H9 (cell line): Measurements from ENCODE around the gene ICE2. TPM values are rescaled to one million over a fixed set of nuclear protein-coding genes. Genes with fewer than 3 reads are reported as not detected.
A peak's percentile ranks its signal among the peaks of the same experiment; 100 is the strongest.

Experiments used
- DNase-seq: peaks from one replicate; pipeline ENCODE4 v3.0.0-alpha.2; 2017
- H2AFZ ChIP-seq: one replicate; pipeline ENCODE4 v1.6.1; 2013; ENCODE audit warnings: mild to moderate bottlenecking, low read length, control low read depth, moderate library complexity
- H2AK5ac ChIP-seq: 2 replicates; pipeline ENCODE4 v1.6.1; 2013; ENCODE audit warnings: low read length, control low read depth, mixed read lengths; ENCODE audit not compliant: insufficient read length
- H2BK120ac ChIP-seq: one replicate; pipeline ENCODE4 v1.6.1; 2013; ENCODE audit warnings: low read depth, mild to moderate bottlenecking, low read length, control low read depth, inconsistent platforms; ENCODE audit not compliant: poor library complexity, severe bottlenecking
- H2BK12ac ChIP-seq: 2 replicates; pipeline ENCODE4 v1.6.1; 2013; ENCODE audit warnings: low read length, control low read depth, mixed read lengths, low read depth; ENCODE audit not compliant: insufficient read length
- H2BK15ac ChIP-seq: 2 replicates; pipeline ENCODE4 v1.6.1; 2013; ENCODE audit warnings: low read depth, low read length, control low read depth
- H2BK20ac ChIP-seq: one replicate; pipeline ENCODE4 v1.6.1; 2013; ENCODE audit warnings: low read depth, mild to moderate bottlenecking, low read length, control low read depth, inconsistent platforms; ENCODE audit not compliant: poor library complexity, severe bottlenecking
- H2BK5ac ChIP-seq: 2 replicates; pipeline ENCODE4 v1.6.1; 2013; ENCODE audit warnings: low read length, control low read depth, mixed read lengths; ENCODE audit not compliant: insufficient read length
- H3K14ac ChIP-seq: 2 replicates; pipeline ENCODE4 v1.6.1; 2013; ENCODE audit warnings: low read length, control low read depth; ENCODE audit not compliant: insufficient read depth
- H3K18ac ChIP-seq: 2 replicates; pipeline ENCODE4 v1.6.1; 2013; ENCODE audit warnings: low read depth, mild to moderate bottlenecking, mixed read lengths, low read length, control low read depth; ENCODE audit not compliant: insufficient read length
- H3K23ac ChIP-seq: 2 replicates; pipeline ENCODE4 v1.6.1; 2013; ENCODE audit warnings: low read length, control low read depth, mixed read lengths, low read depth; ENCODE audit not compliant: insufficient read length
- H3K23me2 ChIP-seq: 2 replicates; pipeline ENCODE4 v1.6.1; 2013; ENCODE audit warnings: low read depth, mild to moderate bottlenecking, mixed read lengths, low read length, control low read depth; ENCODE audit not compliant: insufficient read length, poor library complexity, severe bottlenecking
- H3K27ac ChIP-seq: 2 replicates; pipeline ENCODE4 v1.5.1; 2013; ENCODE audit warnings: low read length, control low read depth, mixed read lengths, low read depth; ENCODE audit not compliant: insufficient read length
- H3K27me3 ChIP-seq: 2 replicates; pipeline ENCODE4 v1.6.1; 2013; ENCODE audit warnings: low read length, control low read depth, inconsistent platforms; ENCODE audit not compliant: insufficient read depth
- H3K4ac ChIP-seq: 2 replicates; pipeline ENCODE4 v1.6.1; 2013; ENCODE audit warnings: low read depth, mild to moderate bottlenecking, control low read depth, inconsistent platforms, low read length, moderate library complexity
- H3K4me1 ChIP-seq: 2 replicates; pipeline ENCODE4 v1.6.1; 2013; ENCODE audit warnings: low read length, control low read depth, inconsistent platforms; ENCODE audit not compliant: insufficient read depth
- H3K4me2 ChIP-seq: 2 replicates; pipeline ENCODE4 v1.6.1; 2013; ENCODE audit warnings: low read length, control low read depth, mixed read lengths; ENCODE audit not compliant: insufficient read length, insufficient read depth
- H3K56ac ChIP-seq: 2 replicates; pipeline ENCODE4 v1.6.1; 2013; ENCODE audit warnings: low read depth, mild to moderate bottlenecking, mixed read lengths, low read length, control low read depth; ENCODE audit not compliant: insufficient read length
- H3K79me1 ChIP-seq: 2 replicates; pipeline ENCODE4 v1.6.1; 2013; ENCODE audit warnings: low read depth, mild to moderate bottlenecking, moderate library complexity, low read length, control low read depth, inconsistent platforms; ENCODE audit not compliant: insufficient read depth, poor library complexity, severe bottlenecking
- H3K79me2 ChIP-seq: 2 replicates; pipeline ENCODE4 v1.6.1; 2013; ENCODE audit warnings: low read length, control low read depth, inconsistent platforms; ENCODE audit not compliant: insufficient read depth
- H3K9ac ChIP-seq: 2 replicates; pipeline ENCODE4 v1.6.1; 2013; ENCODE audit warnings: low read length, control low read depth, mixed read lengths; ENCODE audit not compliant: insufficient read length; ENCODE audit errors: extremely low read depth
- H3K9me3 ChIP-seq: one replicate; pipeline ENCODE4 v1.6.1; 2013; ENCODE audit warnings: low read depth, low read length, inconsistent platforms; ENCODE audit not compliant: control insufficient read depth
- H3T11ph ChIP-seq: one replicate; pipeline ENCODE4 v1.6.1; 2013; ENCODE audit warnings: mild to moderate bottlenecking, low read length, control low read depth, inconsistent platforms
- H4K20me1 ChIP-seq: one replicate; pipeline ENCODE4 v1.6.1; 2013; ENCODE audit not compliant: control insufficient read depth, insufficient read length, insufficient read depth
- H4K5ac ChIP-seq: 2 replicates; pipeline ENCODE4 v1.6.1; 2013; ENCODE audit warnings: low read depth, mild to moderate bottlenecking, mixed read lengths, low read length, control low read depth; ENCODE audit not compliant: insufficient read length
- H4K8ac ChIP-seq: replicated peaks from 2 replicates; pipeline ENCODE4 v1.6.1; 2013; ENCODE audit warnings: low read length, control low read depth, mixed read lengths, low read depth; ENCODE audit not compliant: insufficient read length
- H4K91ac ChIP-seq: 2 replicates; pipeline ENCODE4 v1.6.1; 2013; ENCODE audit warnings: low read depth, mild to moderate bottlenecking, moderate library complexity, mixed read lengths, low read length, control low read depth; ENCODE audit not compliant: insufficient read length
- H3K27ac Mint-ChIP-seq, 3 experiments: 2 replicates in 2 of 3; 3 replicates in 1 of 3; pipeline ENCODE4 v1.8.0; 2020 to 2021; ENCODE audit warnings: mixed read lengths in 3 of 3, mild to moderate bottlenecking in 1 of 3, moderate library complexity in 1 of 3
- H3K27me3 Mint-ChIP-seq: 2 replicates; pipeline ENCODE4 v1.8.0; 2021; ENCODE audit warnings: low read depth, mild to moderate bottlenecking, moderate library complexity, mixed read lengths
- H3K36me3 Mint-ChIP-seq, 3 experiments: 2 replicates in 2 of 3; 3 replicates in 1 of 3; pipeline ENCODE4 v1.8.0; 2020 to 2021; ENCODE audit warnings: low read depth in 3 of 3, mixed read lengths in 3 of 3; ENCODE audit not compliant: insufficient read depth in 1 of 3
- H3K4me1 Mint-ChIP-seq, 2 experiments: 2 replicates each; pipeline ENCODE4 v1.8.0; 2020; ENCODE audit warnings: mixed read lengths in 2 of 2
- H3K4me3 Mint-ChIP-seq, 2 experiments: 2 replicates in 1 of 2; 3 replicates in 1 of 2; pipeline ENCODE4 v1.8.0; 2020 to 2021; ENCODE audit warnings: mild to moderate bottlenecking in 2 of 2, mixed read lengths in 2 of 2, moderate library complexity in 1 of 2
- H3K9me3 Mint-ChIP-seq, 2 experiments: 2 replicates in 1 of 2; 3 replicates in 1 of 2; pipeline ENCODE4 v1.8.0; 2020; ENCODE audit warnings: mild to moderate bottlenecking in 2 of 2, mixed read lengths in 2 of 2, moderate library complexity in 1 of 2
- CTCF ChIP-seq: fragments of 200-600 bp; sonication (generic); conservative IDR thresholded peaks from 3 replicates; pipeline ENCODE4 v1.8.0; 2021; ENCODE audit warnings: antibody characterized with exemption, mild to moderate bottlenecking
- WGBS: extraction: QIAGEN DNeasy Blood & Tissue Kit; methylation state at CpG from one replicate; pipeline ENCODE4 v1.1.7; 2013; ENCODE audit warnings: missing lambda C conversion rate, low lambda C conversion rate, mixed read lengths; ENCODE audit not compliant: insufficient read length; ENCODE audit errors: extremely low coverage; 5-methylcytosine and 5-hydroxymethylcytosine counted together
- total RNA-seq: library from RNA; stranded (reverse); gene quantifications from 2 replicates; pipeline ENCODE4 v1.2.1, GENCODE V29; 2021

ICE2 gene
- total RNA-seq, 1 experiment from 2014 or later = 76.3 TPM

- no peak overlapping the region for H3K18ac ChIP-seq
- no peak overlapping the region for H2AK5ac ChIP-seq
- Mint-ChIP-seq H3K27me3 (no peaks in the 10 kb centered on the region), H3K36me3 (peaks cover 0 to 36% (median 11%) of the 10 kb centered on the region in 3 experiments; a peak in 4 of 7 replicates), H3K4me1 (peaks cover 0 to 16% of the 10 kb centered on the region in 2 experiments; a peak in 2 of 4 replicates), H3K4me3 (no peak overlapping the region), H3K9me3 (no peaks in the 10 kb centered on the region), H3K27ac (peak overlapping the region in 2 of 3 experiments; percentile 12 to 39; a peak in 1 of 7 replicates)
- H2AFZ ChIP-seq = no peak overlapping the region
- H3K23me2 ChIP-seq = no peaks in the 10 kb centered on the region
- H3K9ac ChIP-seq = no peak overlapping the region
- no peaks in the 10 kb centered on the region for H3K79me2 ChIP-seq
- H3K27me3 ChIP-seq = no peaks in the 10 kb centered on the region
- H3K27ac ChIP-seq = no peak overlapping the region
- no peak overlapping the region for H2BK20ac ChIP-seq
- no peaks in the 10 kb centered on the region for H3K9me3 ChIP-seq
- no peak overlapping the region for H4K5ac ChIP-seq
- H4K8ac ChIP-seq = no peak overlapping the region
- TF ChIP-seq CTCF = no peak
- no peak overlapping the region for H3K4me2 ChIP-seq
- no CpG with 5 or more reads among the region's 6 CpGs for WGBS
- H2BK120ac ChIP-seq = no peak overlapping the region
- H4K20me1 ChIP-seq = no peaks in the 10 kb centered on the region
- H3K4ac ChIP-seq = no peak overlapping the region
- H2BK12ac ChIP-seq = no peak overlapping the region
- H3K56ac ChIP-seq = no peak overlapping the region
- no peaks in the 10 kb centered on the region for H3K79me1 ChIP-seq
- no peak for DNase-seq
- H3K14ac ChIP-seq = no peak overlapping the region
- no peak overlapping the region for H4K91ac ChIP-seq
- no peak overlapping the region for H2BK15ac ChIP-seq
- no peak overlapping the region for H3T11ph ChIP-seq
- no peak overlapping the region for H2BK5ac ChIP-seq
- H3K23ac ChIP-seq = no peak overlapping the region
- no peaks in the 10 kb centered on the region for H3K4me1 ChIP-seq
Observed at GRCh38 chr15:60496853-60497252, 17.9 kb upstream of the ICE2 start.
